Suprapubic skin (tissue), 4 donors: Measurements from ENCODE around the gene FCRL4.

Experiments
- EP300 ChIP-seq: sonication (generic); formaldehyde crosslinking; IDR thresholded peaks from one replicate; pipeline ENCODE4 v1.6.1; 2017; ENCODE audit warnings: antibody characterized with exemption
- POLR2A ChIP-seq, 2 donors: fragments of 450-650 bp; IDR thresholded peaks; one replicate each; pipeline ENCODE4 v1.6.1; 2017; ENCODE audit warnings: antibody characterized with exemption in 2 of 2, mild to moderate bottlenecking in 2 of 2, moderate library complexity in 2 of 2
- POLR2AphosphoS5 ChIP-seq, 3 donors: sonication (generic); formaldehyde crosslinking; IDR thresholded peaks; one replicate each; pipeline ENCODE4 v1.6.1; 2017; ENCODE audit warnings: antibody characterized with exemption in 3 of 3
- TF ChIP-seq, protein P1 (sequence below), 2 donors: fragments of 200-600 bp in 1 of 2; fragments of 450-650 bp in 1 of 2; sonication (generic) in 1 of 2; IDR thresholded peaks; one replicate each; pipeline ENCODE4 v1.5.1; 2016 to 2019; ENCODE audit warnings: antibody characterized with exemption in 2 of 2, mild to moderate bottlenecking in 1 of 2, moderate library complexity in 1 of 2

DNA sequence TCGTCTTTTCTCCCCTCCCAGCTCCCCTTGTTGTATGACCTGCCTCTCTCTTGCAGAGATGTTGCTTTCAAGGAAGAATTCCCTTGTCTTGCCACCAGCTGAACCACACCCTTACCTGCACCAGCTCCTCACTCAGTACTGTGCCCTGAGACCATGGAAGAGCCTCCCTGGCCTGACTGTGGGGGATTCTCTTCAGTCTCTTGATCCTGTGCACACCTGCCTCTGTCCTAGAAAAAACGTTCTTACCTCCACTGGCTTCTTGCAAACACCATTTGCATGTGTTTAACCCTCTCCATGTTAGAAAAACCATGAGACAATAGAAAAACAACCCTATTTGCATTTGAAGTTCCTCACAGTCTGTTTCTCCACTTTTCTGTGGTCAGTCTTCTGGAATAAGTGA lies 43.3 kb upstream of the FCRL4 start:
- TF ChIP-seq, protein P1, sequence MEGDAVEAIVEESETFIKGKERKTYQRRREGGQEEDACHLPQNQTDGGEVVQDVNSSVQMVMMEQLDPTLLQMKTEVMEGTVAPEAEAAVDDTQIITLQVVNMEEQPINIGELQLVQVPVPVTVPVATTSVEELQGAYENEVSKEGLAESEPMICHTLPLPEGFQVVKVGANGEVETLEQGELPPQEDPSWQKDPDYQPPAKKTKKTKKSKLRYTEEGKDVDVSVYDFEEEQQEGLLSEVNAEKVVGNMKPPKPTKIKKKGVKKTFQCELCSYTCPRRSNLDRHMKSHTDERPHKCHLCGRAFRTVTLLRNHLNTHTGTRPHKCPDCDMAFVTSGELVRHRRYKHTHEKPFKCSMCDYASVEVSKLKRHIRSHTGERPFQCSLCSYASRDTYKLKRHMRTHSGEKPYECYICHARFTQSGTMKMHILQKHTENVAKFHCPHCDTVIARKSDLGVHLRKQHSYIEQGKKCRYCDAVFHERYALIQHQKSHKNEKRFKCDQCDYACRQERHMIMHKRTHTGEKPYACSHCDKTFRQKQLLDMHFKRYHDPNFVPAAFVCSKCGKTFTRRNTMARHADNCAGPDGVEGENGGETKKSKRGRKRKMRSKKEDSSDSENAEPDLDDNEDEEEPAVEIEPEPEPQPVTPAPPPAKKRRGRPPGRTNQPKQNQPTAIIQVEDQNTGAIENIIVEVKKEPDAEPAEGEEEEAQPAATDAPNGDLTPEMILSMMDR (IDR thresholded peaks at IDR 0.05): no peak
- TF ChIP-seq POLR2AphosphoS5 (IDR thresholded peaks at IDR 0.05) (no peak), EP300 (no peak), POLR2A (IDR thresholded peaks at IDR 0.05) (no peak)
